ENCODE measurements around the gene SLC44A4. TPM values are rescaled to one million over a fixed set of nuclear protein-coding genes. Genes with fewer than 3 reads are reported as not detected.

Gene SLC44A4
- total and polyA plus RNA-seq, 4 donors, result 0.13 to 2.4 (median 0.17) TPM; not detected in 1

- TF ChIP-seq ATF3 (IDR thresholded peaks at IDR 0.05), result no peak
Observed at GRCh38 chr6:31850765-31851484, 27.9 kb downstream of the SLC44A4 start (continued).

GRCh38 chr6:31847276-31847978 is 31.4 kb downstream of the SLC44A4 start:
- no peak overlapping the region for H3K4me3 ChIP-seq (ENCODE audit: low read depth in 1 of 3, low read length in 3 of 3)
- H3K27ac ChIP-seq (ENCODE audit: low read depth in 1 of 2, low read length in 2 of 2), result no peak overlapping the region
- no peaks in the 10 kb centered on the region for H3K27me3 ChIP-seq (ENCODE audit: control insufficient read depth in 4 of 4, insufficient read depth in 4 of 4, low read length in 3 of 4)
- WGBS, result 96% methylated on average over 2 of the region's 2 CpGs
- peaks cover 0 to 2% (median 0%) of the 10 kb centered on the region in 4 donors for H3K36me3 ChIP-seq (ENCODE audit: control insufficient read depth in 4 of 4, insufficient read depth in 3 of 4, low read depth in 1 of 4, low read length in 3 of 4)
- H3K9ac ChIP-seq (ENCODE audit: low read depth in 1 of 2, low read length in 2 of 2), result no peak overlapping the region
- H3K9me3 ChIP-seq (ENCODE audit: control insufficient read depth in 4 of 4, low read length in 3 of 4), result no peaks in the 10 kb centered on the region
- TF ChIP-seq MAX (IDR thresholded peaks at IDR 0.05) (no peak), HNF4G (IDR thresholded peaks at IDR 0.05) (no peak), CTCF (IDR thresholded peaks at IDR 0.05; ENCODE audit: low read depth, low read length, missing input control) (no peak), EGR1 (IDR thresholded peaks at IDR 0.05; ENCODE audit: low read depth in 2 of 2) (no peak), HNF4A (conservative IDR thresholded peaks at IDR 0.05) (no peak), SP1 (IDR thresholded peaks at IDR 0.05) (no peak), ZBTB33 (IDR thresholded peaks at IDR 0.05) (no peak), NR2F2 (IDR thresholded peaks at IDR 0.05) (no peak), FOXA1 (IDR thresholded peaks at IDR 0.05) (no peak), YY1 (IDR thresholded peaks at IDR 0.05) (no peak), FOXA2 (IDR thresholded peaks at IDR 0.05) (no peak), RXRA (IDR thresholded peaks at IDR 0.05) (no peak), GABPA (IDR thresholded peaks at IDR 0.05 in 1 of 2, conservative IDR thresholded peaks at IDR 0.05 in 1 of 2) (no peak), JUND (IDR thresholded peaks at IDR 0.05) (no peak), TAF1 (conservative IDR thresholded peaks at IDR 0.05) (no peak), RAD21 (IDR thresholded peaks at IDR 0.05) (no peak), ATF3 (IDR thresholded peaks at IDR 0.05) (no peak), REST (IDR thresholded peaks at IDR 0.05) (no peak)
- H3K4me1 ChIP-seq (ENCODE audit: control insufficient read depth in 4 of 4, insufficient read depth in 4 of 4, low read length in 3 of 4), result peaks cover 6 to 10% (median 7%) of the 10 kb centered on the region in 4 donors
- no peak for DNase-seq (ENCODE audit: low spot score)
